ENCODE results near the gene FOXK1. TPM values are rescaled to one million over a fixed set of nuclear protein-coding genes. Genes with fewer than 3 reads are reported as not detected.
A peak's percentile ranks its signal among the peaks of the same experiment; 100 is the strongest.

FOXK1 gene
- total RNA-seq, 2 experiments from 2014 or later, result 30.0 to 33.9 TPM

GRCh38 chr7:4648111-4648510 lies 34.0 kb upstream of the FOXK1 start:
- no peak for ATAC-seq
- POLR2A ChIA-PET, result interaction anchor here (1.0 kb wide), 1 partner anchor 37 kb away, joined by 3 read pairs; no protein-coding TSS in a partner anchor

GRCh38 chr7:4650433-4651047 lies 31.6 kb upstream of the FOXK1 start:
- H3K4me1 Mint-ChIP-seq, result no peaks in the 10 kb centered on the region
- ATAC-seq, result no peak
- POLR2A ChIA-PET, result no interaction called here
- intact Hi-C loops (cut with DNase I, micrococcal nuclease), result no loop called here
- DNase-seq, result no peak
- CTCF ChIA-PET, result no interaction called here
- H3K27me3 Mint-ChIP-seq, result no peaks in the 10 kb centered on the region
- no peak overlapping the region for H3K27ac Mint-ChIP-seq
- no peaks in the 10 kb centered on the region for H3K9me3 Mint-ChIP-seq (ENCODE audit: low read depth)
- no peaks in the 10 kb centered on the region for H3K36me3 Mint-ChIP-seq (ENCODE audit: low read depth)
- no peak overlapping the region for H3K4me3 Mint-ChIP-seq

More at GRCh38 chr7:4648111-4648510, 34.0 kb upstream of the FOXK1 start:
- no peaks in the 10 kb centered on the region for H3K4me1 Mint-ChIP-seq
- DNase-seq, result no peak
- CTCF ChIA-PET, result interaction anchor here (1.0 kb wide), 1 partner anchor 12 kb away, joined by 3 read pairs; no protein-coding TSS in a partner anchor
- H3K27ac Mint-ChIP-seq, result no peak overlapping the region
- intact Hi-C loops (cut with DNase I, micrococcal nuclease), result loop anchor here in 1 of 2 experiments (10.0 kb wide), 1 partner anchor 547 kb away; the partner anchor contains the start of gene WIPI2
- no peaks in the 10 kb centered on the region for H3K36me3 Mint-ChIP-seq (ENCODE audit: low read depth)
- no peaks in the 10 kb centered on the region for H3K27me3 Mint-ChIP-seq
- H3K9me3 Mint-ChIP-seq (ENCODE audit: low read depth), result no peaks in the 10 kb centered on the region
- no peak overlapping the region for H3K4me3 Mint-ChIP-seq

GRCh38 chr7:4653771-4654170 lies 28.3 kb upstream of the FOXK1 start:
- DNase-seq (no peak), ATAC-seq (no peak)
- no peak overlapping the region for H3K4me3 Mint-ChIP-seq
- CTCF ChIA-PET, result no interaction called here
- intact Hi-C loops (cut with DNase I, micrococcal nuclease), result no loop called here
- no peaks in the 10 kb centered on the region for H3K36me3 Mint-ChIP-seq (ENCODE audit: low read depth)
- no peaks in the 10 kb centered on the region for H3K27me3 Mint-ChIP-seq
- no peaks in the 10 kb centered on the region for H3K4me1 Mint-ChIP-seq
- H3K27ac Mint-ChIP-seq, result no peak overlapping the region
- H3K9me3 Mint-ChIP-seq (ENCODE audit: low read depth), result peaks cover 1% of the 10 kb centered on the region
- POLR2A ChIA-PET, result no interaction called here

- peaks cover 5% of the 10 kb centered on the region for H3K36me3 Mint-ChIP-seq (ENCODE audit: low read depth)
- POLR2A ChIA-PET, result no interaction called here
- H3K27me3 Mint-ChIP-seq, result no peaks in the 10 kb centered on the region
- H3K4me3 Mint-ChIP-seq, result no peak overlapping the region
- intact Hi-C loops (cut with DNase I, micrococcal nuclease), result no loop called here
- H3K4me1 Mint-ChIP-seq, result peaks cover 3% of the 10 kb centered on the region
- CTCF ChIA-PET, result no interaction called here
- H3K27ac Mint-ChIP-seq, result no peak overlapping the region
- ATAC-seq (no peak), DNase-seq (no peak)
- peaks cover 9% of the 10 kb centered on the region for H3K9me3 Mint-ChIP-seq (ENCODE audit: low read depth)
Observed at GRCh38 chr7:4655311-4655710, 26.8 kb upstream of the FOXK1 start.

- ATAC-seq (no peak), DNase-seq (no peak)
- Mint-ChIP-seq H3K9me3 (ENCODE audit: low read depth) (peaks cover 10% of the 10 kb centered on the region), H3K27ac (no peak overlapping the region), H3K36me3 (ENCODE audit: low read depth) (peaks cover 5% of the 10 kb centered on the region), H3K4me1 (peaks cover 3% of the 10 kb centered on the region), H3K4me3 (no peak overlapping the region), H3K27me3 (no peaks in the 10 kb centered on the region)
- ChIA-PET CTCF (interaction anchor here (0.7 kb wide), 1 partner anchor 820 kb away, joined by 3 read pairs; no protein-coding TSS in a partner anchor), POLR2A (no interaction called here)
- intact Hi-C loops (cut with DNase I, micrococcal nuclease), result no loop called here
Observed at GRCh38 chr7:4655896-4656295, 26.2 kb upstream of the FOXK1 start.

GRCh38 chr7:4657640-4658417 lies 24.3 kb upstream of the FOXK1 start:
- H3K4me1 Mint-ChIP-seq, result peaks cover 3% of the 10 kb centered on the region
- H3K4me3 Mint-ChIP-seq, result no peak overlapping the region
- no peak overlapping the region for H3K27ac Mint-ChIP-seq
- H3K9me3 Mint-ChIP-seq (ENCODE audit: low read depth), result peaks cover 10% of the 10 kb centered on the region
- intact Hi-C loops (cut with DNase I, micrococcal nuclease), result no loop called here
- ChIA-PET CTCF (no interaction called here), POLR2A (no interaction called here)
- ATAC-seq (no peak), DNase-seq (no peak)
- peaks cover 5% of the 10 kb centered on the region for H3K36me3 Mint-ChIP-seq (ENCODE audit: low read depth)
- no peaks in the 10 kb centered on the region for H3K27me3 Mint-ChIP-seq

GRCh38 chr7:4659551-4660286 lies 22.4 kb upstream of the FOXK1 start:
- Mint-ChIP-seq H3K9me3 (ENCODE audit: low read depth) (peaks cover 10% of the 10 kb centered on the region), H3K36me3 (ENCODE audit: low read depth) (peaks cover 5% of the 10 kb centered on the region), H3K27ac (peak overlapping the region; percentile 62), H3K4me1 (peaks cover 13% of the 10 kb centered on the region), H3K4me3 (no peak overlapping the region), H3K27me3 (no peaks in the 10 kb centered on the region)
- ChIA-PET POLR2A (no interaction called here), CTCF (interaction anchor here (0.7 to 1.6 kb wide), 6 partner anchors 12 to 455 kb away, joined by 3 to 4 read pairs (median 4); partner anchors contain the start of gene AP5Z1)
- ATAC-seq (no peak), DNase-seq (peak; percentile 43)
- intact Hi-C loops (cut with DNase I, micrococcal nuclease), result no loop called here

GRCh38 chr7:4661871-4662270 lies 20.2 kb upstream of the FOXK1 start:
- Mint-ChIP-seq H3K36me3 (ENCODE audit: low read depth) (peaks cover 5% of the 10 kb centered on the region), H3K9me3 (ENCODE audit: low read depth) (peaks cover 10% of the 10 kb centered on the region), H3K27ac (no peak overlapping the region), H3K4me3 (no peak overlapping the region), H3K27me3 (no peaks in the 10 kb centered on the region), H3K4me1 (peaks cover 13% of the 10 kb centered on the region)
- ATAC-seq (no peak), DNase-seq (no peak)
- CTCF ChIA-PET, result interaction anchor here (0.6 to 0.8 kb wide), 2 partner anchors 12 to 430 kb away, joined by 3 read pairs; no protein-coding TSS in a partner anchor
- intact Hi-C loops (cut with DNase I, micrococcal nuclease), result loop anchor here in 1 of 2 experiments (2.0 kb wide), 1 partner anchor 19 kb away; no protein-coding TSS in a partner anchor
- POLR2A ChIA-PET, result no interaction called here

- Mint-ChIP-seq H3K36me3 (ENCODE audit: low read depth) (peaks cover 5% of the 10 kb centered on the region), H3K9me3 (ENCODE audit: low read depth) (peaks cover 9% of the 10 kb centered on the region), H3K4me3 (no peak overlapping the region), H3K4me1 (peaks cover 13% of the 10 kb centered on the region), H3K27ac (peak overlapping the region; percentile 43), H3K27me3 (no peaks in the 10 kb centered on the region)
- ChIA-PET POLR2A (no interaction called here), CTCF (interaction anchor here (0.8 kb wide), 1 partner anchor 91 kb away, joined by 3 read pairs; no protein-coding TSS in a partner anchor)
- DNase-seq (peak; percentile 20), ATAC-seq (peak; percentile 86)
- intact Hi-C loops (cut with DNase I, micrococcal nuclease), result loop anchor here in 1 of 2 experiments (2.0 kb wide), 1 partner anchor 21 kb away; no protein-coding TSS in a partner anchor
Observed at GRCh38 chr7:4663239-4664018, 18.7 kb upstream of the FOXK1 start.

- H3K4me3 Mint-ChIP-seq, result no peak overlapping the region
- ATAC-seq (no peak), DNase-seq (no peak)
- CTCF ChIA-PET, result no interaction called here
- H3K27ac Mint-ChIP-seq, result no peak overlapping the region
- H3K4me1 Mint-ChIP-seq, result peaks cover 10% of the 10 kb centered on the region
- intact Hi-C loops (cut with DNase I, micrococcal nuclease), result no loop called here
- H3K36me3 Mint-ChIP-seq (ENCODE audit: low read depth), result no peaks in the 10 kb centered on the region
- no peaks in the 10 kb centered on the region for H3K9me3 Mint-ChIP-seq (ENCODE audit: low read depth)
- peaks cover 1% of the 10 kb centered on the region for H3K27me3 Mint-ChIP-seq
- POLR2A ChIA-PET, result no interaction called here
Observed at GRCh38 chr7:4665661-4666060, 16.4 kb upstream of the FOXK1 start.

Data from activated CD4-positive, alpha-beta T cell treated with anti-CD3 and anti-CD28 coated beads for 36 hours (primary cell).